Stimulated activated CD4-positive, alpha-beta T cell treated with anti-CD3 and anti-CD28 coated beads, TNF-alpha, amount 100 ng/mL, for 24 hours (primary cell): Measurements from ENCODE around the gene GNG7.
"Not testable (repeated sequence)": the region's sequence is repeated elsewhere in the genome, so short reads cannot be mapped to it uniquely, and the experiment has no call there.

ENCODE experiments used
- DNase-seq, 3 experiments: peaks; one replicate each; pipeline ENCODE4 v3.0.0-alpha.2; 2020; ENCODE audit warnings: low read depth in 3 of 3

The GNG7 gene

GRCh38 chr19:2534423-2535013, 168.0 kb downstream of the GNG7 start:
- DNase-seq: no peak

- DNase-seq: no peak
Observed at GRCh38 chr19:2533686-2534422, 168.6 kb downstream of the GNG7 start.

- DNase-seq: no peak
Observed at GRCh38 chr19:2533072-2533425, 169.4 kb downstream of the GNG7 start.

- DNase-seq: no peak
Observed at GRCh38 chr19:2532252-2533071, 170.0 kb downstream of the GNG7 start.

GRCh38 chr19:2529942-2530341, 172.6 kb downstream of the GNG7 start:
- DNase-seq: not testable (repeated sequence)

- no peak for DNase-seq
Observed at GRCh38 chr19:2529473-2529918, 173.0 kb downstream of the GNG7 start.

GRCh38 chr19:2528675-2529101, 173.8 kb downstream of the GNG7 start:
- no peak for DNase-seq

GRCh38 chr19:2527686-2528085, 174.8 kb downstream of the GNG7 start:
- no peak for DNase-seq

- no peak for DNase-seq
Observed at GRCh38 chr19:2527171-2527570, 175.3 kb downstream of the GNG7 start.

- DNase-seq: no peak
Observed at GRCh38 chr19:2524840-2525723, 177.4 kb downstream of the GNG7 start.

- no peak for DNase-seq
Observed at GRCh38 chr19:2524361-2524839, 178.1 kb downstream of the GNG7 start.

- no peak for DNase-seq
Observed at GRCh38 chr19:2523630-2524311, 178.7 kb downstream of the GNG7 start.

- no peak for DNase-seq
Observed at GRCh38 chr19:2519482-2519881, 183.0 kb downstream of the GNG7 start.

GRCh38 chr19:2518856-2519255, 183.6 kb downstream of the GNG7 start:
- DNase-seq: not testable (repeated sequence)

- no peak for DNase-seq
Observed at GRCh38 chr19:2517881-2518601, 184.5 kb downstream of the GNG7 start.

- no peak for DNase-seq
Observed at GRCh38 chr19:2516727-2517126, 185.8 kb downstream of the GNG7 start.

GRCh38 chr19:2514981-2515518, 187.4 kb downstream of the GNG7 start:
- no peak for DNase-seq

GRCh38 chr19:2512523-2513431, 189.7 kb downstream of the GNG7 start:
- DNase-seq: no peak

GRCh38 chr19:2511991-2512390, 190.5 kb downstream of the GNG7 start:
- DNase-seq: no peak
